GM12891 (cell line): ENCODE data around the gene CTSA.

Source experiments
- POLR2A ChIP-seq: IDR thresholded peaks from 2 replicates; pipeline ENCODE4 v1.6.1; 2011; ENCODE audit warnings: low read depth, low read length, control low read depth
- TAF1 ChIP-seq: IDR thresholded peaks from 2 replicates; pipeline ENCODE4 v1.6.1; 2011; ENCODE audit warnings: low read depth, low read length, control low read depth

DNA sequence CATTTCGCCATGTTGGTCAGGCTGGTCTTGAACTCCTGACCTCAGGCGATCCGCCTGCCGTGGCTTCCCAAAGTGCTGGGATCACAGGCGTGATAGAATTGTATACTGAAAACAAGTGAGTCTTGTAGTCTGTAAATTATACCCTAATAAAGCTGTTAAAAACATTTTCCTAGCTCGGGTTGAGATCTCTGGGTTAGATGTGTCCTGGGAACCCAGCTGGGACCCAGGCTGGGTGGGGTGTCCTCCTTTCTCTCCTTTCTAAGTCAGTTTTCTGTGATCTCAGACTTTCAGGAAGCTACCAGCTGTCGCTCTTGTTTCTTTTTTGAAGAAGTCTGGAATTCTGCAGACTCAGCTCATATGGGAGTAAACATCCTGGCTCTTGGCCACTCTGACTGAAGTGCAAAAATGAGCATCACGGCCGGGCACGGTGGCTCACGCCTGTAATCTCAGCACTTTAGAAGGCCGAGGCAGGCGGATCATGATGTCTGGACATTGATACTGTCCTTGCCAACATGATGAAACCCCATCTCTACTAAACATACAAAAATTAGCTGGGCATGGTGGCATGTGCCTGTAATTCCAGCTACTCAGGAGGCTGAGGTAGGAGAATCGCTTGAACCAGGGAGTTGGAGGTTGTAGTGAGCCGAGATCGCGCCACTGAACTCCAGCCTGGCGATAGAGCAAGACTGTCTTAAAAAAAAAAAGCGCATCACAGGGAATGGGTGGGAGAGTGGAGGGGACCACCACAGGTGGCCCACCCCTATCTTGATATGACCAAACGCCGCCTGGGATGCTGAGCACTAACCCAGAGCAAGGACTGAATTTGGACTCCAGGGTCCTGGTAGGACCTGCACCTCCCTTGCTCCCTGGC lies 33.5 kb downstream of the CTSA start:
- TF ChIP-seq TAF1 (no peak), POLR2A (no peak)
